ENCODE measurements around the gene PHLDA3.

DNA sequence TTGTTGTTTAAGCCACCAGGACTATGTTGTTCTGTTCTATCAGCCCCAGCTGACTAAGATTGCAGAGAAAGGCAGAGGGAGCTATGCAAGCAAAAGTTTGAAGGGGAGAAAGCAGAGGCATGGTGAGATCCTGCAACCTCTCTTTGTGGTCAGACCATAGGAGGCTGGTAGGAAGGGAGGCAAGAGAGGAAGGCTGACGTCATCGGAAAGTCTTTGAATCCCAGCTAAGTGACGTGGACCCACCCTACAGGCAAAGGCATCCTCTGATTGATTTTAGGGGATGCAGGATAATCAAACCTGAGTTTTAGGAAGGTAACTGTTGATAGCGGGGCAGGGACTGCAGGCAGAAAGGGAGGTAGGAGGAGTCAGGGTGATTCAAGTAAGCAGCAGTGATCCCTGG lies 24.2 kb downstream of the PHLDA3 start:
- no peak for TF ChIP-seq POLR2A (IDR thresholded peaks at IDR 0.05)
- TF ChIP-seq, protein P1, sequence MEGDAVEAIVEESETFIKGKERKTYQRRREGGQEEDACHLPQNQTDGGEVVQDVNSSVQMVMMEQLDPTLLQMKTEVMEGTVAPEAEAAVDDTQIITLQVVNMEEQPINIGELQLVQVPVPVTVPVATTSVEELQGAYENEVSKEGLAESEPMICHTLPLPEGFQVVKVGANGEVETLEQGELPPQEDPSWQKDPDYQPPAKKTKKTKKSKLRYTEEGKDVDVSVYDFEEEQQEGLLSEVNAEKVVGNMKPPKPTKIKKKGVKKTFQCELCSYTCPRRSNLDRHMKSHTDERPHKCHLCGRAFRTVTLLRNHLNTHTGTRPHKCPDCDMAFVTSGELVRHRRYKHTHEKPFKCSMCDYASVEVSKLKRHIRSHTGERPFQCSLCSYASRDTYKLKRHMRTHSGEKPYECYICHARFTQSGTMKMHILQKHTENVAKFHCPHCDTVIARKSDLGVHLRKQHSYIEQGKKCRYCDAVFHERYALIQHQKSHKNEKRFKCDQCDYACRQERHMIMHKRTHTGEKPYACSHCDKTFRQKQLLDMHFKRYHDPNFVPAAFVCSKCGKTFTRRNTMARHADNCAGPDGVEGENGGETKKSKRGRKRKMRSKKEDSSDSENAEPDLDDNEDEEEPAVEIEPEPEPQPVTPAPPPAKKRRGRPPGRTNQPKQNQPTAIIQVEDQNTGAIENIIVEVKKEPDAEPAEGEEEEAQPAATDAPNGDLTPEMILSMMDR (IDR thresholded peaks at IDR 0.05), result no peak
